Measurements from ENCODE around the gene PTPRA. TPM values are rescaled to one million over a fixed set of nuclear protein-coding genes. Genes with fewer than 3 reads are reported as not detected.
A peak's percentile ranks its signal among the peaks of the same experiment; 100 is the strongest.

PTPRA gene
- total and polyA plus RNA-seq, 2 of the 4 experiments (the other 2 are of a cell fraction) = 35.0 to 50.0 TPM

- Histone ChIP-seq H3K9me1 (ENCODE audit: insufficient read depth, low read length) (peaks cover 25% of the 10 kb centered on the region), H3K27ac (ENCODE audit: insufficient read depth, low read length) (peak within 1 kb of the TSS; percentile 93), H2AK9ac (replicated peaks; ENCODE audit: low read depth, low read length, poor library complexity) (peak within 1 kb of the TSS; percentile 100), H2BK20ac (ENCODE audit: low read depth, low read length) (peak within 1 kb of the TSS; percentile 14; the same call in 1 of the 2 replicates), H3K4me3 (ENCODE audit: insufficient read depth, low read depth, low read length) (peak within 1 kb of the TSS; percentile 92), H3K23ac (ENCODE audit: low read depth, low read length) (peak within 1 kb of the TSS; percentile 85), H4K91ac (ENCODE audit: insufficient read depth, low read depth, low read length) (peak within 1 kb of the TSS; percentile 97), H3K36me3 (ENCODE audit: control insufficient read depth, insufficient read depth, low read length) (peaks cover 25% of the 10 kb centered on the region), H3K27me3 (ENCODE audit: control insufficient read depth, insufficient read depth, low read length) (no peaks in the 10 kb centered on the region), H3K9ac (ENCODE audit: low read depth, low read length) (peak within 1 kb of the TSS; percentile 99), H3K14ac (replicated peaks; ENCODE audit: low read depth, low read length) (peak within 1 kb of the TSS; percentile 91), H3K4me1 (ENCODE audit: control insufficient read depth, insufficient read depth, low read length) (peaks cover 8% of the 10 kb centered on the region), H3K56ac (ENCODE audit: extremely low read depth, insufficient read depth, low read length) (peak within 1 kb of the TSS; percentile 90), H2AFZ (replicated peaks; ENCODE audit: low read length, poor library complexity) (peak within 1 kb of the TSS; percentile 99), H3K9me3 (ENCODE audit: control insufficient read depth, insufficient read depth, low read length) (no peaks in the 10 kb centered on the region), H2BK5ac (ENCODE audit: low read depth, low read length, poor library complexity, severe bottlenecking) (peak within 1 kb of the TSS; percentile 94), H2BK15ac (ENCODE audit: low read depth, low read length) (peak within 1 kb of the TSS; percentile 18; the same call in 1 of the 3 replicates), H4K8ac (ENCODE audit: low read depth in 2 of 2, low read length in 2 of 2) (peak within 1 kb of the TSS; percentile 97 to 99), H3K18ac (ENCODE audit: low read depth, low read length) (peak within 1 kb of the TSS; percentile 90), H3K4ac (ENCODE audit: low read depth, low read length) (peak within 1 kb of the TSS; percentile 98), H2BK120ac (ENCODE audit: low read depth, low read length) (peak within 1 kb of the TSS; percentile 95), H2AK5ac (ENCODE audit: low read depth, low read length) (peak within 1 kb of the TSS; percentile 83), H3K4me2 (ENCODE audit: low read depth, low read length) (peak within 1 kb of the TSS; percentile 100), H4K5ac (ENCODE audit: low read depth, low read length) (peak within 1 kb of the TSS; percentile 99), H4K20me1 (ENCODE audit: insufficient read depth, low read length) (no peaks in the 10 kb centered on the region), H3K79me1 (ENCODE audit: low read depth in 1 of 2, low read length in 2 of 2) (peaks cover 37 to 57% of the 10 kb centered on the region in 2 experiments)
- TF ChIP-seq USF2 (IDR thresholded peaks at IDR 0.05; ENCODE audit: low read depth, low read length) (peak; percentile 98), FOS (IDR thresholded peaks at IDR 0.05; ENCODE audit: low read depth, low read length) (no peak), POLR2A (IDR thresholded peaks at IDR 0.05; ENCODE audit: low read depth, low read length) (no peak), CHD1 (IDR thresholded peaks at IDR 0.05; ENCODE audit: low read depth, low read length) (no peak), RFX5 (IDR thresholded peaks at IDR 0.05; ENCODE audit: low read depth, low read length) (no peak), RAD21 (IDR thresholded peaks at IDR 0.05; ENCODE audit: low read length) (no peak), SMC3 (IDR thresholded peaks at IDR 0.05; ENCODE audit: low read depth, low read length) (no peak), MXI1 (IDR thresholded peaks at IDR 0.05; ENCODE audit: borderline replicate concordance, low read depth, low read length) (no peak), MAFK (IDR thresholded peaks at IDR 0.05; ENCODE audit: low read depth, low read length) (no peak), RCOR1 (IDR thresholded peaks at IDR 0.05; ENCODE audit: insufficient replicate concordance, low read length) (no peak), BHLHE40 (IDR thresholded peaks at IDR 0.05; ENCODE audit: low read depth, low read length) (peak; percentile 47; the same call in 1 of the 2 replicates), CEBPB (IDR thresholded peaks at IDR 0.05; ENCODE audit: low read depth, low read length) (no peak)
- TF ChIP-seq, protein P1, sequence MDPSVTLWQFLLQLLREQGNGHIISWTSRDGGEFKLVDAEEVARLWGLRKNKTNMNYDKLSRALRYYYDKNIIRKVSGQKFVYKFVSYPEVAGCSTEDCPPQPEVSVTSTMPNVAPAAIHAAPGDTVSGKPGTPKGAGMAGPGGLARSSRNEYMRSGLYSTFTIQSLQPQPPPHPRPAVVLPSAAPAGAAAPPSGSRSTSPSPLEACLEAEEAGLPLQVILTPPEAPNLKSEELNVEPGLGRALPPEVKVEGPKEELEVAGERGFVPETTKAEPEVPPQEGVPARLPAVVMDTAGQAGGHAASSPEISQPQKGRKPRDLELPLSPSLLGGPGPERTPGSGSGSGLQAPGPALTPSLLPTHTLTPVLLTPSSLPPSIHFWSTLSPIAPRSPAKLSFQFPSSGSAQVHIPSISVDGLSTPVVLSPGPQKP (IDR thresholded peaks at IDR 0.05; ENCODE audit: borderline replicate concordance, low read depth, low read length) = no peak
- ATAC-seq (ENCODE audit: low read depth) (peak; percentile 96), DNase-seq (peak; percentile 85)
- 13% methylated on average over 61 of the region's 98 CpGs; no CpG with 5 or more reads in 1 of the 2 experiments for WGBS, 2 experiments (ENCODE audit: extremely low coverage in 2 of 2, insufficient read length in 1 of 2)
- BruUV-seq (replicated peaks) = no TSS peak
- intact Hi-C loops (cut with micrococcal nuclease) (loop anchor here (2.0 kb wide), 1 partner anchor 40 kb away; the partner anchor contains the start of gene CPXM1), in situ Hi-C loops (cut with MboI; ENCODE audit: low sequenced_read_pairs) (loop anchor here (25.0 kb wide), 1 partner anchor 328 kb away; the partner anchor contains the start of gene ZNF343), dilution Hi-C loops (cut with HindIII; ENCODE audit: low sequenced_read_pairs, unreplicated experiment) (no loop called here)
- ChIA-PET CTCF (interaction anchor here (0.6 kb wide), 2 partner anchors 116 to 730 kb away, joined by 3 read pairs; no protein-coding TSS in a partner anchor), POLR2A (ENCODE audit: unreplicated experiment) (no interaction called here)
Measured at GRCh38 chr20:2840138-2840966, 32.9 kb upstream of the PTPRA start, which contains the start of the genes PCED1A and VPS16. PCED1A (minus strand) TSS chr20:2840655; CDS start chr20:2839912, 743 bp downstream. VPS16 (plus strand) TSS chr20:2840745; CDS start chr20:2840775, 30 bp downstream.

All from IMR-90 (cell line).